CD4-positive, alpha-beta memory T cell (primary cell): ENCODE measurements around the gene CFP. TPM values are rescaled to one million over a fixed set of nuclear protein-coding genes. Genes with fewer than 3 reads are reported as not detected.

Experiments
- CTCF ChIA-PET: fragments of 350-600 bp; sonication (Branson Sonifier 250); formaldehyde crosslinking; loops from one replicate; lab custom pipeline; 2021; ENCODE audit warnings: inconsistent platforms; ENCODE audit not compliant: partially characterized antibody; lab: Charles Lee
- POLR2A ChIA-PET: fragments of 350-600 bp; sonication (Branson Sonifier 250); formaldehyde crosslinking; loops from one replicate; lab custom pipeline; 2021; ENCODE audit not compliant: partially characterized antibody; lab: Charles Lee
- DNase-seq, 5 donors: peaks; one replicate each; pipeline versions ENCODE4 v3.0.0 to v3.0.0-alpha.2; 2020 to 2022; ENCODE audit warnings: mixed read lengths in 1 of 5
- H3K27ac ChIP-seq: one replicate; pipeline ENCODE4 v1.7.0; 2013; ENCODE audit warnings: low read depth, low read length
- H3K27me3 ChIP-seq: 2 replicates; pipeline ENCODE4 v1.7.0; 2013; ENCODE audit warnings: mild to moderate bottlenecking, low read length, moderate library complexity; ENCODE audit not compliant: insufficient read depth
- H3K36me3 ChIP-seq: 2 replicates; pipeline ENCODE4 v1.7.0; 2013; ENCODE audit warnings: mild to moderate bottlenecking, low read length, moderate library complexity; ENCODE audit not compliant: insufficient read depth
- H3K4me1 ChIP-seq: 2 replicates; pipeline ENCODE4 v1.7.0; 2013; ENCODE audit warnings: mild to moderate bottlenecking, low read length, moderate library complexity; ENCODE audit not compliant: insufficient read depth
- H3K4me3 ChIP-seq, 2 donors: one replicate each; pipeline ENCODE4 v1.7.0; 2013; ENCODE audit warnings: low read length in 2 of 2, mild to moderate bottlenecking in 1 of 2
- H3K9me3 ChIP-seq, 2 donors: one replicate each; pipeline ENCODE4 v1.7.0; 2013; ENCODE audit warnings: low read length in 2 of 2, control low read depth in 1 of 2; ENCODE audit not compliant: control insufficient read depth in 1 of 2
- H3K27ac Mint-ChIP-seq, 7 donors: one replicate each; pipeline ENCODE4 v1.8.0; 2020 to 2021; ENCODE audit warnings: mixed read lengths in 7 of 7, mild to moderate bottlenecking in 6 of 7, inconsistent platforms in 3 of 7, moderate library complexity in 3 of 7
- H3K27me3 Mint-ChIP-seq, 2 donors: one replicate each; pipeline ENCODE4 v1.8.0; 2020 to 2021; ENCODE audit warnings: mixed read lengths in 2 of 2
- H3K36me3 Mint-ChIP-seq, 2 donors: one replicate each; pipeline ENCODE4 v1.8.0; 2020 to 2021; ENCODE audit warnings: mixed read lengths in 2 of 2, inconsistent platforms in 1 of 2, mild to moderate bottlenecking in 1 of 2
- H3K4me1 Mint-ChIP-seq, 4 donors: one replicate each; pipeline ENCODE4 v1.8.0; 2020 to 2021; ENCODE audit warnings: mixed read lengths in 4 of 4, mild to moderate bottlenecking in 1 of 4
- H3K4me3 Mint-ChIP-seq, 8 donors: one replicate each; pipeline ENCODE4 v1.8.0; 2020 to 2021; ENCODE audit warnings: mixed read lengths in 8 of 8, mild to moderate bottlenecking in 7 of 8, moderate library complexity in 6 of 8, inconsistent platforms in 3 of 8
- H3K9me3 Mint-ChIP-seq, 8 donors: one replicate each; pipeline ENCODE4 v1.8.0; 2020 to 2021; ENCODE audit warnings: mixed read lengths in 8 of 8, mild to moderate bottlenecking in 5 of 8, inconsistent platforms in 3 of 8, moderate library complexity in 1 of 8
- intact Hi-C: fragments of 100-400 bp; cut with micrococcal nuclease; formaldehyde crosslinking; loops from one replicate; pipeline ENCODE4 v1.15.1; 2023
- polyA plus RNA-seq, 2 donors: library from polyadenylated mRNA; unstranded; fragments of 300-500 nt; fragmentation: Illumina TruSeq; gene quantifications; one replicate each; pipeline ENCODE4 v1.2.3, GENCODE V29; 2021
- total RNA-seq, 2 experiments: library from RNA; stranded (reverse); gene quantifications; one replicate each; pipeline ENCODE4 v1.2.3, GENCODE V29; 2021

Gene CFP
- total and polyA plus RNA-seq, 4 experiments from 2014 or later = 13.5 to 29.0 (median 22.4) TPM

DNA sequence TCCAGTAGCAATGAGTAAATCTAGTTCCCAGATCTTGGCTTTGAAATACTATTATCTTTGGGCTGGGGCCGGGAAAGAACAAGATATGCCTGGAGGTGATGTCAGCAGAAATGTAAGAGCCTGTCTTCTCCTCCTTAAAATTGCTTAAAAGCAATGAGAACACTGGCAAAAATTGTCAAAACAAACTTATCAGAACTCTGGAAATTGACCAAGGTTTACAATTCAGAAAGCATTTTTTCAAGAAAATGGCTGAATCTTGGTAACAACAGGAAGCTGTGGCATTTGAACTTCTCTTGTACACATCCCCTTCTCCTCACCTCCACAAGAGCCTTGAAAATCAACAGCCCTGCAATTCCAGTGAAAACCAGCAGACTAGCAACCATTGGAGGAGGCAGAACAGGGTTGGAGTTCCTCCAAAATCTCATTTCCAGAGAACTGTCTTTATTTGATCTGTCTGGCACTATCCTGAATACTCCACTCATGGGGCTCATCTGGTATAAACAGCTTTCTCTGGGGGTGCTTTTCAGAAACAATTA lies 33.9 kb downstream of the CFP start:
- Histone ChIP-seq H3K9me3 (peaks cover 0 to 3% of the 10 kb centered on the region in 2 donors), H3K4me1 (peaks cover 19% of the 10 kb centered on the region), H3K27me3 (no peaks in the 10 kb centered on the region), H3K4me3 (no peak overlapping the region), H3K36me3 (no peaks in the 10 kb centered on the region), H3K27ac (no peak overlapping the region)
- Mint-ChIP-seq H3K4me1 (peaks cover 9 to 24% (median 14%) of the 10 kb centered on the region in 4 donors), H3K27me3 (no peaks in the 10 kb centered on the region), H3K4me3 (peak overlapping the region in 5 of 8 donors; percentile 20 to 66 (median 48)), H3K27ac (peak overlapping the region in 6 of 7 donors; percentile 48 to 89 (median 66)), H3K9me3 (peaks cover 0 to 40% (median 32%) of the 10 kb centered on the region in 8 donors), H3K36me3 (peaks cover 10 to 16% of the 10 kb centered on the region in 2 donors)
- DNase-seq = no peak
- intact Hi-C loops = no loop called here
- CTCF ChIA-PET = no interaction called here
- POLR2A ChIA-PET = interaction anchor here (1.0 to 4.1 kb wide), 9 partner anchors 9 to 378 kb away, joined by 3 to 42 read pairs (median 6); partner anchors contain the start of genes CDK16, CFP, ELK1 and TIMP1

DNA sequence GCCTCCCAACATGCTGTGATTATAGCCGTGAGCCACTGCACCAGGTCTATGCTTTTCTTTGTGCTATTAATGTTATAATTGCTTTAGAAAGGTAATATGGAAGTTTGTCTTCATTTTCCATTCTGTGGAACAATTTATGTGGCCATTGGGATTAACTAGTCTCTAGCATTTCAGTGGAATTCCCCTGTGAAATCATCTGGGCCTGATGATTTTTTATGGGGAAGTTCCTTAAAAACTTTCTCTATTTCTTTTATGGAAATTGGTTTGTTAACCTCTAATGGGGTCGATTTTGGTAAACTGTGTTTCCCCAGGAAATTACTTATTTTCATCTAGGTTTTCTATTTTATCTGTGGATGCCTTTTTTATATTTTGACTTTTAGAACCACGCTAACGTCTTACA lies 36.2 kb downstream of the CFP start:
- H3K4me1 Mint-ChIP-seq = peaks cover 9 to 24% (median 14%) of the 10 kb centered on the region in 4 donors
- H3K4me3 ChIP-seq = no peak overlapping the region
- no peaks in the 10 kb centered on the region for H3K36me3 ChIP-seq
- H3K27me3 ChIP-seq = no peaks in the 10 kb centered on the region
- H3K4me1 ChIP-seq = peaks cover 19% of the 10 kb centered on the region
- peaks cover 0 to 3% of the 10 kb centered on the region in 2 donors for H3K9me3 ChIP-seq
- H3K27ac Mint-ChIP-seq = no peak overlapping the region
- DNase-seq = no peak
- no peaks in the 10 kb centered on the region for H3K27me3 Mint-ChIP-seq
- intact Hi-C loops = no loop called here
- ChIA-PET POLR2A (no interaction called here), CTCF (interaction anchor here (0.7 kb wide), 1 partner anchor 51 kb away, joined by 3 read pairs; no protein-coding TSS in a partner anchor)
- peaks cover 10 to 16% of the 10 kb centered on the region in 2 donors for H3K36me3 Mint-ChIP-seq
- H3K9me3 Mint-ChIP-seq = peaks cover 0 to 25% (median 17%) of the 10 kb centered on the region in 8 donors
- no peak overlapping the region for H3K27ac ChIP-seq
- H3K4me3 Mint-ChIP-seq = no peak overlapping the region

DNA sequence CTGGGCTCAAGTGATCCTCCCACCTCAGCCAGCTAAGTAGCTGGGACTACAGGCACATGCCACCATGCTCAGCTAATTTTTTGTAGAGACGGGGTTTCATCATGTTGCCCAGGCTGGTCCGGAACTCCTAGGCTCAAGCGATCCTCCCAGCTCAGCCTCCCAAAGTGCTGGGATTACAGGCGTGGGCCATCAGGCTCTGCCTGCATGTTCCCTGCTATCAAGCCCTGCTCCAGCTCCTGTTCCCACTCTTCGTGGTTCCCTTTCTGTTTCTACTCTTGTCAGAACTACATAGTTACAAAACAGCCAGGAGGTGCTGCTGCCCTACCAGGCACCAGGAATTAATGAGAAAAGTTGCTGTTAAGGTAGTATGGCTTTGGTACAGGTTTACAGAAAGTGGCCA lies 38.7 kb downstream of the CFP start:
- no peak overlapping the region for H3K27ac ChIP-seq
- intact Hi-C loops = no loop called here
- no peaks in the 10 kb centered on the region for H3K9me3 ChIP-seq
- H3K4me3 Mint-ChIP-seq = peak overlapping the region in 1 of 8 donors; percentile 17
- CTCF ChIA-PET = no interaction called here
- peaks cover 0 to 5% (median 2%) of the 10 kb centered on the region in 8 donors for H3K9me3 Mint-ChIP-seq
- H3K4me1 Mint-ChIP-seq = peaks cover 5 to 15% (median 6%) of the 10 kb centered on the region in 4 donors
- peaks cover under 1 to 4% of the 10 kb centered on the region in 2 donors for H3K36me3 Mint-ChIP-seq
- no peak overlapping the region for H3K27ac Mint-ChIP-seq
- H3K4me1 ChIP-seq = peaks cover 11% of the 10 kb centered on the region
- POLR2A ChIA-PET = interaction anchor here (2.9 kb wide), 1 partner anchor 9 kb away, joined by 8 read pairs; the partner anchor contains the start of gene TIMP1
- no peaks in the 10 kb centered on the region for H3K27me3 ChIP-seq
- no peak for DNase-seq
- no peak overlapping the region for H3K4me3 ChIP-seq
- H3K36me3 ChIP-seq = no peaks in the 10 kb centered on the region
- no peaks in the 10 kb centered on the region for H3K27me3 Mint-ChIP-seq

DNA sequence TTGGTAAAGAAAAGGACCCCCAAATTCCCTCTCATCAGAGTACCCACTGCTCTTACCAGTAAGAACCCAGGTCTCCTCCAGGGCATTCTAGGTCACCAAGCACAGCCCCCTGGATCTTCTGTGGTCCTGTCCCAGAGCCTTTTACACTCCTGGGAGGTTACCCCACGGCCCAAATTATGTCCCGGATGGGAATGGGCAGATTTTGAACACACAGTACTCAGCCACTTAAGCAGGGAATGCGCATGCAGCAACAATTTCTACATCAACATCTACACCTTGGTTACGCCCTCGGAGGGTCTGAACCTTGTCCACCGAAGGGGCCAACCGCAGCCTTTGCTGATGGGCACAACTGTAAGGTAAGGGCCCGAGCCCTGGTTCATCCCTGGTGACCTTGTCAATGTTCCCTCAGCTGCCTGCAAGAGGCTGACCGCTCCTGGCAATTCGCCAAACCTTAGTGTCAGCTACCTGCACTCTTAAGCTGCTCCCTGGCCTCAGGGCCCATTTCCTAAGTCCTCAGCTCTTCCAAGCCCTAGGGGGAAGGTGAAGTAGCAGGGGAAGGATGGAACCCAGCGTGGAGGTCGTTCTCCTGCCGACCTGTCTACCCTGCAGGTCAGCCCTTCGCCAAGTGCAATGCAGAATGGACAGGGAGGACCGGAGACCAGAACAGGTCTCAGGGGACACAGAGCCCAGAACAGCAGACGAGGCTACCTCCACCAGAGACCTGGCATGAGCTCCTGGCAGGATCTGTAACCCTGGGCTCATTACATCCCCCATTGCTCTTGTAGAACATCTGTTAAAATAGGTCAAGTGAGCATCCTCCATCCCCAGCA lies 41.6 kb downstream of the CFP start:
- no peaks in the 10 kb centered on the region for H3K36me3 ChIP-seq
- Mint-ChIP-seq H3K4me1 (peaks cover 12 to 18% (median 15%) of the 10 kb centered on the region in 4 donors), H3K36me3 (peaks cover 7 to 17% of the 10 kb centered on the region in 2 donors), H3K4me3 (no peak overlapping the region), H3K27ac (no peak overlapping the region), H3K9me3 (no peaks in the 10 kb centered on the region), H3K27me3 (no peaks in the 10 kb centered on the region)
- no peaks in the 10 kb centered on the region for H3K9me3 ChIP-seq
- ChIA-PET POLR2A (interaction anchor here (1.5 kb wide), 1 partner anchor 32 kb away, joined by 3 read pairs; the partner anchor contains the start of gene SYN1), CTCF (no interaction called here)
- peaks cover 11% of the 10 kb centered on the region for H3K4me1 ChIP-seq
- H3K4me3 ChIP-seq = no peak overlapping the region
- H3K27ac ChIP-seq = no peak overlapping the region
- H3K27me3 ChIP-seq = no peaks in the 10 kb centered on the region
- DNase-seq = no peak
- intact Hi-C loops = no loop called here

DNA sequence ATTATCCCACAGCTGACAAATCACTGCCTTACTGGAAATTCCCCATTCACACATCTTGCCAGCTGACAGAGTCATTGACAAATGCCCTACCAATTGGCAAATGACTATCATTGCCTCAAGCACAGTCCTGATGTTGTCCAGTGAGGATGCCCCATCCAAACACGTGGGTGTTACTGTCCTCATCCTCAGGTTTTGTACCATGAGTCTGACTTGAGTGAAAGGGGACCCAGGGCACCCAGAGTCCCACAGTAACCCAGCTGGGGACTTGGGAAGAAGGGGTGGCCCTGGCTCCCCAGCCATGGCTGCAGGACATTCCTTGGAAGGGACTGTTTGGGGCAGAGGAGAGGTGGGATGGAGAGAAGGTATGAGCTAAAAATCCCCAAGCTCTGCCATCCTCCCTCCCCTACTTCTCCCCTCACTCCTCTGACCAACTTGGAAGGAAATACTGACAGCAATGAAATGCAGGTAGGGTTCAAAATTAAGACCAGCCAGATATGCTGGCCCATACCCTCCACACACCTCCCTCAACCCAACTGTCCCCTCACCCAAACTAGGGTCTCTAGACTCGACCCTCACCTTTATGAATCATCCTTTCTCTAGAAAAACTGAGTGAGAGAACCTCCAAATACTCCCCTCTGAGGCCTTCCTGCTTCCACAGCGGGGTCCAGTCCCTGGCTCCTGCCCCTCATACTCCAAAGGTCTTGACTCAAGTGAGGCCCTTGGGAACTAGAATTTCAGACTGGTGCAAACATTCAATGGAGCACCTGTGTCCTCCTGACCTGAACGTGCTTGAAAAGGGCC lies 42.4 kb downstream of the CFP start:
- H3K4me3 ChIP-seq = no peak overlapping the region
- no peaks in the 10 kb centered on the region for H3K9me3 ChIP-seq
- ChIA-PET POLR2A (interaction anchor here (1.0 to 1.5 kb wide), 3 partner anchors 9 to 33 kb away, joined by 3 to 6 read pairs (median 4); partner anchors contain the start of gene SYN1), CTCF (no interaction called here)
- H3K4me1 Mint-ChIP-seq = peaks cover 14 to 23% (median 15%) of the 10 kb centered on the region in 4 donors
- DNase-seq = no peak
- no peaks in the 10 kb centered on the region for H3K9me3 Mint-ChIP-seq
- no peaks in the 10 kb centered on the region for H3K36me3 ChIP-seq
- H3K27me3 Mint-ChIP-seq = no peaks in the 10 kb centered on the region
- H3K4me1 ChIP-seq = peaks cover 18% of the 10 kb centered on the region
- H3K27ac ChIP-seq = no peak overlapping the region
- intact Hi-C loops = no loop called here
- H3K4me3 Mint-ChIP-seq = no peak overlapping the region
- peak overlapping the region in 3 of 7 donors; percentile 12 to 67 (median 26) for H3K27ac Mint-ChIP-seq
- no peaks in the 10 kb centered on the region for H3K27me3 ChIP-seq
- peaks cover 7 to 17% of the 10 kb centered on the region in 2 donors for H3K36me3 Mint-ChIP-seq

DNA sequence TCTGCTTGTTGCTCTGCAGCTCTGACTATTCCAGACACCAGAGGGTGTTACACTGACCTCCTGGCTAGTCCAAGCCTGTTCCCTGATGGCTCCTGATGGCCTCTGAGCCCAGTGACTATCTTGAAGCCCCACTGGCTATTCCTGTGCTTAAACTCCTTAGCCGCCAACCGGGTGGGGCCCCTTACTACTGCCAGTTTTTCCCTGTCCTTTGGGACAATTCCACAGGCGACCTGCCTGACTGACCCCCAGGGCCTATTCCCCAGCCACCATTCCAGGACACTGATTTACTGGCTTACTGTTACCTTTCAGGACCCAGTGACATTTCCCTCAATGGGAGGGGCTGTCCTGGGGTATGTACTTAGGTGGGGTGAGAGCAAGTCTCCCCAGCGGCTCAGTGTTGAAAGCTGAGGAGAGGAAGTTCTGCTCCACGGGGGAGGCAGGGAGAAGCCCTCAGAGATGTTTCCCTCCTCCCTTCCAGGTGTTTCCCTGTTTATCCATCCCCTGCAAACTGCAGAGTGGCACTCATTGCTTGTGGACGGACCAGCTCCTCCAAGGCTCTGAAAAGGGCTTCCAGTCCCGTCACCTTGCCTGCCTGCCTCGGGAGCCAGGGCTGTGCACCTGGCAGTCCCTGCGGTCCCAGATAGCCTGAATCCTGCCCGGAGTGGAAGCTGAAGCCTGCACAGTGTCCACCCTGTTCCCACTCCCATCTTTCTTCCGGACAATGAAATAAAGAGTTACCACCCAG lies 43.5 kb downstream of the CFP start:
- peaks cover 26% of the 10 kb centered on the region for H3K4me1 ChIP-seq
- intact Hi-C loops = no loop called here
- Mint-ChIP-seq H3K9me3 (no peaks in the 10 kb centered on the region), H3K4me1 (peaks cover 19 to 34% (median 24%) of the 10 kb centered on the region in 4 donors), H3K36me3 (peaks cover 7 to 17% of the 10 kb centered on the region in 2 donors), H3K4me3 (peak overlapping the region in 1 of 8 donors; percentile 0), H3K27me3 (no peaks in the 10 kb centered on the region), H3K27ac (peak overlapping the region in 1 of 7 donors; percentile 44)
- H3K36me3 ChIP-seq = no peaks in the 10 kb centered on the region
- DNase-seq = no peak
- no peaks in the 10 kb centered on the region for H3K9me3 ChIP-seq
- H3K27me3 ChIP-seq = no peaks in the 10 kb centered on the region
- POLR2A ChIA-PET = interaction anchor here (1.0 to 1.3 kb wide), 3 partner anchors 10 to 12 kb away, joined by 3 to 6 read pairs (median 4); no protein-coding TSS in a partner anchor
- no peak overlapping the region for H3K27ac ChIP-seq
- no peak overlapping the region for H3K4me3 ChIP-seq
- CTCF ChIA-PET = no interaction called here
